Erythroblast (primary cell): ENCODE results near the gene ZMYND11.

Experiments
- GATA1 ChIP-seq: IDR thresholded peaks from 2 replicates; pipeline ENCODE4 v1.6.1; 2011; ENCODE audit warnings: low read depth, mild to moderate bottlenecking, control low read depth, low read length, moderate library complexity
- POLR2A ChIP-seq: IDR thresholded peaks from 2 replicates; pipeline ENCODE4 v1.6.1; 2011; ENCODE audit warnings: mild to moderate bottlenecking, low read length

DNA sequence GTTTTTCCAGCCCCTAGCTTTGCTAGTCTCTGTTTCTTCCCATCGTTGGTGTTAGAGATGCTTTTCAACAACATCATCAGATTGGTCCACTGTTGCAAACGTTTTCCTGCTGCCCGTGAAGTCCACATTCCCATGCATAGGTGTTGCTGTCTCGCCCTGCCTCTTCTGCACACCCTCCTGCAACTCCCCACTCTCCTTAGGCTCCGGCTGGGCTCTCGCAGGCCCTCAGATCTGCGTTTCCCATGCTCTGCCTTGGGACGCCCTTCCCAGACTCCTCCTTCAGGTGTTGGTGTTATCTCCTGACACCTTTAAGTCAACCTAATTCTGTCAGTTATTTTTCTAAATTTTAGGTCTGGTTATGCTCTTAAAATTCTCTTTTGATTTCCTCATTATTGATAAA, 55.0 kb downstream of the ZMYND11 start:
- TF ChIP-seq POLR2A, result no peak
- no peak for TF ChIP-seq GATA1
